ENCODE data around the gene SLC25A41. TPM values are rescaled to one million over a fixed set of nuclear protein-coding genes. Genes with fewer than 3 reads are reported as not detected.

Gene SLC25A41
- total and polyA plus RNA-seq, 2 of the 8 experiments (the other 6 are each of a cell fraction or from before 2014, with no cell fraction given): 0.50 TPM; not detected in 1

DNA sequence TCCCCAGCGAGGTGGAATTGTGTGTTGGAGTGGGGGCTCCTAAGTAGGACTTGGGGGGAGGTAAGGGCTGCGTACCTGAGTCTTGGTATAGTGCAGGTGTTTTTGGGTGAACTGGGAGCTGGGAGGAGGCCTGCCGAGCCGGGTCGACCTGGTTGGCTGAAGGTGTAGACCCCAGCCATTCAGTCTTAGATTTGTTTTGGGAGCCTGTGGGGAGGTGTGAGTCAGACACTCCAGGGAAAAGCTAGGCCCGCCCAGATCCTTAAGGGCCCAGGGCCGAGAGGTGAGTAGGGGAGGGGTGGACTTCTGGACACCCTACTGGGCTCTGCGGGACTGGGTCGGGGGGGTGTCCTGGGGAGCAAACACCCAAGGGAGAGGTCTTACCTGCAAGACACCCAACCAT lies 31.4 kb upstream of the SLC25A41 start (continued):
- TF ChIP-seq, protein P1, sequence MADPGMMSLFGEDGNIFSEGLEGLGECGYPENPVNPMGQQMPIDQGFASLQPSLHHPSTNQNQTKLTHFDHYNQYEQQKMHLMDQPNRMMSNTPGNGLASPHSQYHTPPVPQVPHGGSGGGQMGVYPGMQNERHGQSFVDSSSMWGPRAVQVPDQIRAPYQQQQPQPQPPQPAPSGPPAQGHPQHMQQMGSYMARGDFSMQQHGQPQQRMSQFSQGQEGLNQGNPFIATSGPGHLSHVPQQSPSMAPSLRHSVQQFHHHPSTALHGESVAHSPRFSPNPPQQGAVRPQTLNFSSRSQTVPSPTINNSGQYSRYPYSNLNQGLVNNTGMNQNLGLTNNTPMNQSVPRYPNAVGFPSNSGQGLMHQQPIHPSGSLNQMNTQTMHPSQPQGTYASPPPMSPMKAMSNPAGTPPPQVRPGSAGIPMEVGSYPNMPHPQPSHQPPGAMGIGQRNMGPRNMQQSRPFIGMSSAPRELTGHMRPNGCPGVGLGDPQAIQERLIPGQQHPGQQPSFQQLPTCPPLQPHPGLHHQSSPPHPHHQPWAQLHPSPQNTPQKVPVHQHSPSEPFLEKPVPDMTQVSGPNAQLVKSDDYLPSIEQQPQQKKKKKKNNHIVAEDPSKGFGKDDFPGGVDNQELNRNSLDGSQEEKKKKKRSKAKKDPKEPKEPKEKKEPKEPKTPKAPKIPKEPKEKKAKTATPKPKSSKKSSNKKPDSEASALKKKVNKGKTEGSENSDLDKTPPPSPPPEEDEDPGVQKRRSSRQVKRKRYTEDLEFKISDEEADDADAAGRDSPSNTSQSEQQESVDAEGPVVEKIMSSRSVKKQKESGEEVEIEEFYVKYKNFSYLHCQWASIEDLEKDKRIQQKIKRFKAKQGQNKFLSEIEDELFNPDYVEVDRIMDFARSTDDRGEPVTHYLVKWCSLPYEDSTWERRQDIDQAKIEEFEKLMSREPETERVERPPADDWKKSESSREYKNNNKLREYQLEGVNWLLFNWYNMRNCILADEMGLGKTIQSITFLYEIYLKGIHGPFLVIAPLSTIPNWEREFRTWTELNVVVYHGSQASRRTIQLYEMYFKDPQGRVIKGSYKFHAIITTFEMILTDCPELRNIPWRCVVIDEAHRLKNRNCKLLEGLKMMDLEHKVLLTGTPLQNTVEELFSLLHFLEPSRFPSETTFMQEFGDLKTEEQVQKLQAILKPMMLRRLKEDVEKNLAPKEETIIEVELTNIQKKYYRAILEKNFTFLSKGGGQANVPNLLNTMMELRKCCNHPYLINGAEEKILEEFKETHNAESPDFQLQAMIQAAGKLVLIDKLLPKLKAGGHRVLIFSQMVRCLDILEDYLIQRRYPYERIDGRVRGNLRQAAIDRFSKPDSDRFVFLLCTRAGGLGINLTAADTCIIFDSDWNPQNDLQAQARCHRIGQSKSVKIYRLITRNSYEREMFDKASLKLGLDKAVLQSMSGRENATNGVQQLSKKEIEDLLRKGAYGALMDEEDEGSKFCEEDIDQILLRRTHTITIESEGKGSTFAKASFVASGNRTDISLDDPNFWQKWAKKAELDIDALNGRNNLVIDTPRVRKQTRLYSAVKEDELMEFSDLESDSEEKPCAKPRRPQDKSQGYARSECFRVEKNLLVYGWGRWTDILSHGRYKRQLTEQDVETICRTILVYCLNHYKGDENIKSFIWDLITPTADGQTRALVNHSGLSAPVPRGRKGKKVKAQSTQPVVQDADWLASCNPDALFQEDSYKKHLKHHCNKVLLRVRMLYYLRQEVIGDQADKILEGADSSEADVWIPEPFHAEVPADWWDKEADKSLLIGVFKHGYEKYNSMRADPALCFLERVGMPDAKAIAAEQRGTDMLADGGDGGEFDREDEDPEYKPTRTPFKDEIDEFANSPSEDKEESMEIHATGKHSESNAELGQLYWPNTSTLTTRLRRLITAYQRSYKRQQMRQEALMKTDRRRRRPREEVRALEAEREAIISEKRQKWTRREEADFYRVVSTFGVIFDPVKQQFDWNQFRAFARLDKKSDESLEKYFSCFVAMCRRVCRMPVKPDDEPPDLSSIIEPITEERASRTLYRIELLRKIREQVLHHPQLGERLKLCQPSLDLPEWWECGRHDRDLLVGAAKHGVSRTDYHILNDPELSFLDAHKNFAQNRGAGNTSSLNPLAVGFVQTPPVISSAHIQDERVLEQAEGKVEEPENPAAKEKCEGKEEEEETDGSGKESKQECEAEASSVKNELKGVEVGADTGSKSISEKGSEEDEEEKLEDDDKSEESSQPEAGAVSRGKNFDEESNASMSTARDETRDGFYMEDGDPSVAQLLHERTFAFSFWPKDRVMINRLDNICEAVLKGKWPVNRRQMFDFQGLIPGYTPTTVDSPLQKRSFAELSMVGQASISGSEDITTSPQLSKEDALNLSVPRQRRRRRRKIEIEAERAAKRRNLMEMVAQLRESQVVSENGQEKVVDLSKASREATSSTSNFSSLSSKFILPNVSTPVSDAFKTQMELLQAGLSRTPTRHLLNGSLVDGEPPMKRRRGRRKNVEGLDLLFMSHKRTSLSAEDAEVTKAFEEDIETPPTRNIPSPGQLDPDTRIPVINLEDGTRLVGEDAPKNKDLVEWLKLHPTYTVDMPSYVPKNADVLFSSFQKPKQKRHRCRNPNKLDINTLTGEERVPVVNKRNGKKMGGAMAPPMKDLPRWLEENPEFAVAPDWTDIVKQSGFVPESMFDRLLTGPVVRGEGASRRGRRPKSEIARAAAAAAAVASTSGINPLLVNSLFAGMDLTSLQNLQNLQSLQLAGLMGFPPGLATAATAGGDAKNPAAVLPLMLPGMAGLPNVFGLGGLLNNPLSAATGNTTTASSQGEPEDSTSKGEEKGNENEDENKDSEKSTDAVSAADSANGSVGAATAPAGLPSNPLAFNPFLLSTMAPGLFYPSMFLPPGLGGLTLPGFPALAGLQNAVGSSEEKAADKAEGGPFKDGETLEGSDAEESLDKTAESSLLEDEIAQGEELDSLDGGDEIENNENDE (IDR thresholded peaks at IDR 0.05; ENCODE audit: insufficient replicate concordance, low read length): no peak
- TF ChIP-seq CBX5 (IDR thresholded peaks at IDR 0.05; ENCODE audit: low read depth, low read length) (no peak), SAP30 (IDR thresholded peaks at IDR 0.05; ENCODE audit: insufficient read depth, insufficient replicate concordance, low read length) (no peak), RXRA (IDR thresholded peaks at IDR 0.05; ENCODE audit: insufficient read depth, low read depth, low read length) (no peak), MAFK (IDR thresholded peaks at IDR 0.05; ENCODE audit: low read depth, low read length) (no peak), GABPA (IDR thresholded peaks at IDR 0.05; ENCODE audit: borderline replicate concordance, insufficient read depth, low read length) (no peak), POLR2AphosphoS5 (IDR thresholded peaks at IDR 0.05; ENCODE audit: low read depth, low read length) (no peak), TEAD4 (IDR thresholded peaks at IDR 0.05; ENCODE audit: low read depth, low read length) (no peak), EZH2 (IDR thresholded peaks at IDR 0.05; ENCODE audit: low read depth, low read length, severe bottlenecking) (no peak), CHD2 (IDR thresholded peaks at IDR 0.05; ENCODE audit: low read length) (no peak), YY1 (IDR thresholded peaks at IDR 0.05; ENCODE audit: low read depth, low read length) (no peak), RBBP5 (IDR thresholded peaks at IDR 0.05; ENCODE audit: borderline replicate concordance, low read depth, low read length) (no peak), BACH1 (IDR thresholded peaks at IDR 0.05; ENCODE audit: low read length) (no peak)

Measured in H1 (cell line).